ENCODE data around the gene NOTO.
A peak's percentile ranks its signal among the peaks of the same experiment; 100 is the strongest.
"Not testable (repeated sequence)": the region's sequence is repeated elsewhere in the genome, so short reads cannot be mapped to it uniquely, and the experiment has no call there.

Gene NOTO

GRCh38 chr2:73200281-73200680 is 2.1 kb upstream of the NOTO start:
- not testable (repeated sequence) for DNase-seq (ENCODE audit: low spot score)

DNA sequence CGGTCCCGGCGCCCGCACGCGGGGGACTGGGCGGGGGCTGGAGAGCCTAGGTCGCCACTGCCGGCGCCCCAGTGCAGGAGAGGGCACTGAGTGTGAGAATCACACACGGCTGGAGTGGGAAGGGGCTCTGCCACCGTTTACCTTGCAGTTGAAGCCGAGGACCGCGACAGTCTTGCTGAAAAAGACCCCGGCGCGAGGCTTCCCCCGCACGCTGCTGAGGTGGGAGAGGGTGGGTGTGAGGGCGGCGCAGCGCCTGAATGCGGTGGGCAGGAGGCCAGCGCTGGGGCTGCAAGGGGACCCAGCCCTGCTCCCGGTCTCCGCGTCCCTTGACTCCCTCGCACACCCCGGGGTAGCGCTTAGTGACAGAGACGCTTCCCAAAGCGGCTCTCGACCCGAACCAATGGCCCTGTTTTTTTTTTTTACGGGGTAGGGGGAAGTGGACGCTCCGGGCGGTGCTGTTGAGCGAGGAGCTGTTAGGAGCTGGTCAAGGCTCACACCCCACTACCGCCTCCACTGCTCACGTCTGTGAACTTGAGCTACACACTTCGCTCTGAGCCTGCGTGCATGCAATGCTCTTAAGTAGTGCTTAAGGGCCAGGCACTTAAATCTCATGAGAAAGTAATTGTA is 794 bp downstream of the NOTO start:
- DNase-seq (ENCODE audit: low spot score), result no peak

DNA sequence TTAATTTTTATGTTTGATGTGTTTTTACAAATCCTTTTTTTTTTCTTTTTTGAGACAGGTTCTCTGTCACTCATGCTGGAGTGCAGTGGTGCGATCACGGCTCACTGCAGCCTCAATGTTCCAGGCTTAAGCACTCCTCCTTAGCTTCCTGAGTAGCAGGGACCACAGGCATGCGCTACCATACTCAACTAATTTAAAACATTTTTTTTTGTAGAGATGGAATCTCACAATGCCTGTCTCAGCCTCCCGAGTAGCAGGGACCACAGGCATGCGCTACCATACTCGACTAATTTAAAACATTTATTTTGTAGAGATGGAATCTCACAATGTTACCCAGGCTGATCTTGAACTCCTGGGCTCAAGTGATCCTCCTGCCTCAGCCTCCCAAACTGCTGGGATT is 3.2 kb downstream of the NOTO start:
- DNase-seq (ENCODE audit: low spot score), result no peak

GRCh38 chr2:73208258-73208657 is 5.9 kb downstream of the NOTO start:
- DNase-seq (ENCODE audit: low spot score), result no peak

- no peak for DNase-seq (ENCODE audit: low spot score)
Measured at GRCh38 chr2:73210019-73210418, 7.6 kb downstream of the NOTO start.

DNA sequence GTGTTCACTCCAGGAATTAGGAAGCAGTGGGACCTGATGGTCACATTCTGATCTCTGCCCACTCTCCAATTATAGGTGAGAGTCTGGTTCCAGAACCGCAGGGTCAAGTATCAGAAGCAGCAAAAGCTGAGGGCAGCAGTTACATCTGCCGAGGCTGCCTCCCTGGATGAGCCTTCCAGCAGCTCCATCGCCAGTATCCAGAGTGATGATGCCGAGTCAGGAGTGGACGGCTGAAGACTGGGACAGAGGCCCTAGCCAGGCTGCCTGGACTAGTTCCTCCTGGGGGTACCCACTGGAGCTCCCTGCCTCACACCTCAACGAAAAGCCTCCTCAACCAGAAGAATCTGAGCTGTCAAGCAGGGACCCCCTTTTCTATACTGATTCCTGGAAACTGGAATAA is 8.3 kb downstream of the NOTO start:
- no peak for DNase-seq (ENCODE audit: low spot score)

DNA sequence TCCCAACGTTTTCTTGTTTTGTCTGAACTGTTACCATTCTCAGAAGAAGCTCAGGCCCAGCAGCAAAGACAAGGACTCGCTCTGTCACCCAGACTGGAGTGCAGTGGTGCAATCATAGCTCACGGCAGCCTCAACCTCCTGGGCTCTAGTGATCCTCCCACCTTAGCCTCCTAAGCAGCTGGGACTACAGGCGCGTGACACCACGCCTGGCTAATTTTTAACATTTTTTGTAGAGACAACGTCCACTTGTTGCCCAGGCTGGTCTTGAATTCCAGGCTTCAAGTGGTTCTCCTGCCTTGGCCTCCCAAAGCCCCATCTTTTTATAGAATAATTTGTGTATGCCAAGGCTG is 9.7 kb downstream of the NOTO start:
- no peak for DNase-seq (ENCODE audit: low spot score)

DNA sequence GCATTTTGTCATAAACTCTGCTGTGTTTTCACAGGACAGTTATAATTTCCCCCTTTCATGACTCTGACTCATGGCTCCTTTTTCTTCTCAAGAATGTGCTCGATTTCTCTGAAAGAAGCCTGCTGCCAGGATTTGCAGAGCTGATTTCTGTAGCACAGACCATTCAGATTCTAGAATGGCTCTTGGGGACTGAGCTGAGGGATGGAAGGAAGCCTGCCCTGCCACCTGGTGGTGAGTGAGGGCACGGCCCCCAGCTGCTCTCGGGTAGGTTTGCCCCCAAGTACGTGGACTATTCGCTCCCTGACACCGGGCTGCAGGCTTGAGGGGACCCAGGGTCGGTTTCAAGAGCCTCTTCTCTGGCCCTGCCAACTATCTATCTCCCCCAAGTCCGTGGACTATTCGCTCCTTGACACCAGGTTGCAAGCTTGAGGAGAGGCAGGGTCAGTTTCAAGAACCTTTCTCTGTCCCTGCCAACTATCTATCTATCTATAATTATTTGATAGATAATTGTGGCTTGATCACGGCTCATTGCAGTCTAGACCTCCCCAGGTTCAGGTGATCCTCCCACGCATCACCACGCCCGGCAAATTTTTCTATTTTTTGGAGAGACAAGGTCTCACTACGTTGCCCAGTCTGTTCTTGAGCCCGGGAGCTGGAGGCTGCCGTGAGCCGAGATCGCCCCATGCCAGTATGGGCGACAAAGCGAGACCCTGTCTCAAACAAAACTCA is 10.2 kb downstream of the NOTO start:
- DNase-seq (ENCODE audit: low spot score), result peak; percentile 86

DNA sequence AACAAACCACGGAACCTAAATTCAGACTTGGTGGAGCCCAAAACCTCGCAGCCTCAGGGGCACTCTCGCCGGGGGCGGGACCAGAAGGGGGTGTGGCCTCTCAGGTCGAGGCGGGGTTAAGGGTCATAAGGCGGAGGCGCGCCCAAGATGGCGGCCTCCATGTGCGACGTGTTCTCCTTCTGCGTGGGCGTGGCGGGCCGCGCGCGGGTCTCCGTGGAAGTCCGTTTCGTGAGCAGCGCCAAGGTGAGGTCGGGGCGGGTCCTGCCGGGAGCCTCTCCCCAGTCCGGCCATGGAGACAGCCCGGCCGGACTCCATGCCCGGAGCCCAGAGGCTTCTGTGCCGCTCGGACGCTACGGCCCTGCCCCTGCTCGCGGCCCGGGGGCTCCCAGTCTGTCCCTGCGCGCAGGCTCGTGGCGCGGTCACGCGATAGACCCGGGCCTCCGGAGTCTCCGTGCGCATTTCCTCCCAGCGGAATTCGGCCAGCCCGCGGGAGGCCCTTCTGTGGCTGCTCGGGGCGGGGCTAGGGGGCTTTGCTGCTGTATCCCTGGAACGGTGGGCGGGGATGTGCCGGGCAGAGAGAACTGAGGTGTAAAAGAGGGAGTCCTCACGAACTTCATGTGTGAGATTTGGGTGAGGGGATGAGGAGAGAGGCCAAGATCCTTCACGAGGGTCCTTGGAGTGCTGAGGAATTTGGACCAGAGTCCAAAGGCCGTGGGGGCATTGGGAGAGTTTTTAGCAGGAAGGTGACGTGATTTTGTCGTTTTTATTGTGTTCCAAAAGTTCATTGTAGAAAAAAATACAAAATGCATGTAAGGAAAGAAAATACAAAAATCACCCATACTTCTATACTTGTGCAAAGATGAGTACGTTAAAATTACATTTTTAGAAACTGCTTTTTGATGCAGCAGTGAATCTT is 12.0 kb downstream of the NOTO start, which contains the start of gene SMYD5:
Gene SMYD5 (plus strand): TSS at position 126 of the 916 bp plus-strand sequence. CDS start 22 bp downstream, at position 148.
- peak; percentile 74 for DNase-seq (ENCODE audit: low spot score)

DNA sequence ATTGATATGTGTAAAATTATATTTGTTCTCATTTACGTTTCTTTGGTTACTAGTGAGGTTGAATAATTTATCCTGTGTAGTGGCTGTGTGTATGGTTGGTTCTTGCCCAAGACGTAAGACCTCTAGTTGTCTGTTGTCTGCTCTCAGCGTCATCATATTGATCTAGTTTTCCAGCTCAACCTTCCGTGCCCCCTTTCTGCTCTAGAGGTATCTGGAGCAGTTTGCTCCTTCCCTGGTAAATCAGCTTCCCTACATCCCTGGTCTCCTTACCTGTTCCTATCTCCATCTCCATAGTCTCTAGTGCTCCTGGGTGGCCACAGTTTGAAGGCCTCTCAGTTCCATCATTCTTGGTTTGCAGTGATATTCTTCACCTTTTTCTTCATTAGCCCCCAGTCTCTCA is 12.9 kb downstream of the NOTO start:
- DNase-seq (ENCODE audit: low spot score), result no peak

GRCh38 chr2:73217160-73217559 is 14.8 kb downstream of the NOTO start:
- no peak for DNase-seq (ENCODE audit: low spot score)

- no peak for DNase-seq (ENCODE audit: low spot score)
Measured at GRCh38 chr2:73217826-73218225, 15.5 kb downstream of the NOTO start.

GRCh38 chr2:73218298-73218697 is 15.9 kb downstream of the NOTO start:
- DNase-seq (ENCODE audit: low spot score), result no peak

DNA sequence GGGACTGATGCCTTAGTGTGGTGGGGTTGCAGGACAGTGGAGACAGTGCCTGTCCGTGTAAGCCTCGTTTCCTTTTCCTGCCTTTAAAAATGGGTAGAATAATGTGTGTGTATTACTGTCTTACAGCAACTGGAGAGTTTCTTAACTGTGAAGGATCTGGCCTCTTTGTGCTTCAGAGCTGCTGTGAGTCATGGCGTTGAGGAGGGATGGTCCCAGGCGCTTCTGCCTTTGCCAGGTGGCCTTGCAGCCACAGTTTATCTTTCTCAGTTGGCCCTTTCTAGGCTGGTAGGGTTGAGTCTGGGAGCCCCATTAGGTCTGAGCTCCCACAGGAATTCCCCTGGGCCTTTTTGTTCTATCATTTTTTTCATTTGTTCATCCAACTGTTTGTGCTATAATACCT is 21.4 kb downstream of the NOTO start:
- no peak for DNase-seq (ENCODE audit: low spot score)

DNA sequence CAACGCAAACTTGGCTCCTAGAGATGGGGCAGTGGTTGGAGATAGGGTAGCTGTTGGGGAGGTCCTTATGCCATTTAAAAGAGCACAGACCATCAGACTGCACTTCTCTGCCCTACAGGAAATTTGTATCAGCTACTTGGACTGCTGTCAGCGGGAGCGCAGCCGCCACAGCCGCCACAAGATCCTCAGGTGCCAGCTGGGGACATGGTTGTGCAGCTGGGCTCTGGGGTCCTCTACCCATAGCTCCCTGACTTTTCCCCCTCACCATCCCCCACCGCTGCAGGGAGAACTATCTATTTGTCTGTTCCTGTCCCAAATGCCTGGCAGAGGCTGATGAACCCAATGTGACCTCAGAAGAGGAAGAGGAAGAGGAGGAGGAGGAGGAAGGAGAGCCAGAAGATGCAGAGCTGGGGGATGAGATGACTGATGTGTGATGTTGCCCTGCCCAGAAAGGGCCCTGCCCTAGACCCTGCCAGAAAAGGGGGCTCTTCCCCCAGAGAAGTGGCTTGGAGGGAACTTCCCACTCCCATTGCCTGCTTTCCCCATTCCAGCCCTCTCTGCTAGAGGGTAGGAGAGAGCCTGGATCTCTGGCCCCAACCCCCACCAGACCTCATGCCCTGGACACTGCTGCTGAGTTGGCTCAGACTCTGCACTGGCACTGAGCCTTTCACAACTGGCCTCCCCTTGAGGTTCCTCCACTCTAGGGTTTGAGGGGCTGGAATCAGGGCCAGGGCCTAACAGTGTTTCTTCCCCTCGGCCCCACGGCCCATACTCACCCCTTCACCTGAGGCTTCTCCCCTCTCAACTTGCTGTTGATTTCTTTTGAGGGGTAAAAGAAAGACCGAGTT is 23.4 kb downstream of the NOTO start:
- DNase-seq (ENCODE audit: low spot score), result no peak

- DNase-seq (ENCODE audit: low spot score), result no peak
Measured at GRCh38 chr2:73227086-73227485, 24.7 kb downstream of the NOTO start.

- DNase-seq (ENCODE audit: low spot score), result no peak
Measured at GRCh38 chr2:73228631-73229030, 26.3 kb downstream of the NOTO start.

DNA sequence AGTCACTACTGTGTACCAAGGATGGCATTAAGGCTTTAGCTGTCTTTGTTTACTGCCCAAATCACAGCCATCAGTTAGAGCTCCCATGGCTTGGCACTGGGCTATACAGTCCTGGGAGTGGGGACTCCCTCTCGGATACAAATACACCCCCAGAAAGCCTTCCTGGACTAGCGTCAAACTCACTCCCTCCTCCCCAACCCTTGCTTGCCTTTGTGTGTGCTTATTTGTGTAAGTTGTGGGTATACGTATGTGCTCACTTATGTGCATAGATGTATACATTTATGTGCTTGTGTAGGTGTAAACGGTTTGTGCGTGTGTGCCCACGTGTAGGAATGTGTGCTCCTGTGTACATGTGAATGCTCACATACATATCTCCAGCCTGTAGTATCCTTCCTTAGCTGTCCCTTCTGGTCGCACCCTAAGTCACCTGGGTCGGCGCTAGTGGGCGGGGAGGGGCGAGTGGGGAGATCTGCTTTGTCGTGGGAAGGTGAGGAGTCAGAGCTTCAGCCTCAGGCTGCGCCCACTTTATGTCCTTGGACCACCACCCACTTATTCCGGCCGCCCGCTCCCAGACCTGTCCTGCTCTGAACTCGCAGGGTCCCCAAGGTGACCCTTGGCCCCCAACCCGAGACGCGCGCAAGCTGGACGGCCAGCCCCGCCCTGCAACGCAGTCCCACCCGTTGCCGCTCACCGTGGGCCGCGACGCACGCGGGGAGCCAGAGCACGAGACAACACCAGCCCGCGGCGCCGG is 30.2 kb downstream of the NOTO start:
- no peak for DNase-seq (ENCODE audit: low spot score)

DNA sequence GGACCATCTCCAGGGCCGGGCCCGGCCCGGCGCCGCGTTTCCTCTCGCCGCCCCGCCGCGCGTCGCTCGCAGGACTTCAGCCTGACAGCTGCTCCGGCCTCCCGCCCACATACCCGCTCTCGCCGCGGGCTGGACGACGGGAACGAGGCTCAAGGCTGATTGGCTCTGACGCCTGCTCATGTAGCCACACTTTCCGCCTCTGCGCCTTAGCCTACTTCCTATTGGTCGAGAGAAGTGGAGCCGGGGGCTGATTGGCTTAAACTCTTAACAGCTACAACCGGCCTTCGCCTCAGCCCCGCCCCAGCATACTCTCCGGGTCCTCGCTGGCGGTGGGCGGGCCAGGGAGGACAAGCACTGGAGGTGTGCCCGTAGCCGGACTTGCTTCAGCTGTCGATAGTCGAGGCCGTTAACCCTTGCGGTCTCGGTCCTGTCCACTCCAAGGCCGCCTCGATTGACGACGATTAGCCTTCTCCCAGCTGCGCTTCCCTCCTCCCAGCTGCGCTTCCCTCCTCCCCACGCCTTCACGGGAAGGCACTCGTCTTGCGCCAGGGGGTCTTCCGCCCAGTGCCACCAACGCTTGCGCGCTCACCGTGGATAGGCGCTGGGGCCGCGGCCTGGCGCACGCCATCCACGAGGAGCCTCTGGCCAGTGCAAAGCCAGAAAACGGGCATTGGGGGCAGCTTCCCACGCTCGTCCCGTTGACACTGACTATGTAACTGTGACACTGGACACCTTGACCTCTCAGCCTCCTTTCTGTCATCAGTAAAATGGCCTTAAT is 31.0 kb downstream of the NOTO start, which contains the start of gene PRADC1:
Gene PRADC1 (minus strand): TSS at position 86 of the 778 bp plus-strand sequence. CDS start 79 bp downstream, at position 7.
- DNase-seq (ENCODE audit: low spot score), result peak; percentile 96

Measured in HuH-7.5 (cell line).